ENCODE data around the gene CAVIN2. TPM values are rescaled to one million over a fixed set of nuclear protein-coding genes. Genes with fewer than 3 reads are reported as not detected.

Gene CAVIN2
- total and polyA plus RNA-seq, 9 of the 15 experiments (the other 6 are each of a cell fraction or from before 2014, with no cell fraction given), result 20.6 to 92.4 (median 69.0) TPM

DNA sequence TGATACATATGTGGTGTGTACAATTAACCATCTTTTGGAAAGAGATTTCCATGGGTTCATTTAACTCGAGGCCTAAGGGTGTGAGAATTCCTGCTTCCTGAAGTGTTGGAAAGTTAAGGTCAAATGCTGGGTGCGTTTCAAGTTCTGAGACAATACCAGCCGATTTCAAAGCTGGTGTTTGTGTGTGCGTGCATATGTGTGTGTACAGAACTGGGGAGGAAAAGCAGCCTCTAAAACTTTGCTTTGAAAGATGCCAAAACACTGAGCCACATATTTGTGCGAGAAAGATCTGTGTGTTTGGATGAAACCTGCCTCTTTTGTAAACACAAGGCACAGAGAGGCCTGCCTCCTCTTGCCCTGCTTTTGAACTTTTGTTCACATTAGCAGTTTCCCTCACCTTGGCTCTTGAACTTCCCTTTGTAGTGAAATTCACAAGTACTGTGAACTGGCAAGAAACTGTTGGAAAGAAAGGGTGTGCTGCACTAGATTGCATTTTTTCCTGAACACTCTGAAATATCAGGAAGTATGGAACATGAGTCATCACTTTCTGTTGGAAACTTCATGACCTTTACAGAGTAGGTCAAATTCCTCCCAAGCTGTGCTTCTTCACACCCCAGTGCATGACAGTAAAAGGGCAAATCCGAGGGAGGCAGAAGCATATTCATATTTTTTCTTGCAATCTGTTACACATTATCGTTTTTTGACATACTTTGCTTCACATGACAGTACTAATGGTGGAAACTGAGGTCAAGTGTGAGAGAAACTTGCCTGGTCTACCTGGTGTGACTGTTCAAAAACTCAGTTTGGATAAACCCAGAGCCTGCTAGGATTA lies 20.0 kb upstream of the CAVIN2 start (continued):
- TF ChIP-seq, protein P1, sequence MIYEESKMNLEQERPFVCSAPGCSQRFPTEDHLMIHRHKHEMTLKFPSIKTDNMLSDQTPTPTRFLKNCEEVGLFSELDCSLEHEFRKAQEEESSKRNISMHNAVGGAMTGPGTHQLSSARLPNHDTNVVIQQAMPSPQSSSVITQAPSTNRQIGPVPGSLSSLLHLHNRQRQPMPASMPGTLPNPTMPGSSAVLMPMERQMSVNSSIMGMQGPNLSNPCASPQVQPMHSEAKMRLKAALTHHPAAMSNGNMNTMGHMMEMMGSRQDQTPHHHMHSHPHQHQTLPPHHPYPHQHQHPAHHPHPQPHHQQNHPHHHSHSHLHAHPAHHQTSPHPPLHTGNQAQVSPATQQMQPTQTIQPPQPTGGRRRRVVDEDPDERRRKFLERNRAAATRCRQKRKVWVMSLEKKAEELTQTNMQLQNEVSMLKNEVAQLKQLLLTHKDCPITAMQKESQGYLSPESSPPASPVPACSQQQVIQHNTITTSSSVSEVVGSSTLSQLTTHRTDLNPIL (CRISPR knock-in tag; IDR thresholded peaks at IDR 0.05), result no peak
- TF ChIP-seq REST (IDR thresholded peaks at IDR 0.05; ENCODE audit: borderline replicate concordance) (no peak), REST (CRISPR knock-in tag; IDR thresholded peaks at IDR 0.05; ENCODE audit: low read depth) (no peak), SLC30A9 (CRISPR knock-in tag; IDR thresholded peaks at IDR 0.05) (no peak), HMGN3 (IDR thresholded peaks at IDR 0.05; ENCODE audit: borderline replicate concordance, extremely low read depth, insufficient read length, low read depth, low read length) (no peak), LARP7 (IDR thresholded peaks at IDR 0.05) (no peak), ZNF133 (CRISPR knock-in tag; IDR thresholded peaks at IDR 0.05) (no peak), UBTF (IDR thresholded peaks at IDR 0.05; ENCODE audit: borderline replicate concordance in 1 of 2, low read depth in 2 of 2, low read length in 2 of 2) (no peak), ZHX1 (conservative IDR thresholded peaks at IDR 0.05; ENCODE audit: low read length) (no peak)

Data from K562 (cell line).